DMS153 (cell line): ENCODE data around the gene TRIM52.
"Not testable (repeated sequence)": the region's sequence is repeated elsewhere in the genome, so short reads cannot be mapped to it uniquely, and the experiment has no call there.

Experiments used
- DNase-seq: peaks from one replicate; lab custom pipeline; 2025; lab: John Stamatoyannopoulos, UW

TRIM52 gene

DNA sequence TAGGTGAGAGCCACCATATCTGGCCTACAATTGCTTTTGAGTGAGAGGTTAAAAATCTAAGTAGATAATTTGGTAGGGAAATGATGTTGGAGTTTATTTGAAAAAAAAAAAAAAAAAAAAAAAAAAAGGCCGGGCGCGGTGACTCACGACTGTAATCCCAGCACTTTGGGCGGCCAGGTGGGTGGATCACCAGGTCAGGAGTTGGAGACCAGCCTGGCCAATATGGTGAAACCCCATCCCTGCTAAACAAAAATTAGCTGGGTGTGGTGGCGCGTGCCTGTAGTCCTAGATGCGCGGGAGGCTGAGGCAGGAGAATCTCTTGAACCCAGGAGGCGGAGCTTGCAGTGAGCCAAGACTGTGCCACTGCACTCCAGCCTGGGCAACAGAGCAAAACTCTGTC is 46.7 kb downstream of the TRIM52 start:
- DNase-seq: not testable (repeated sequence)

DNA sequence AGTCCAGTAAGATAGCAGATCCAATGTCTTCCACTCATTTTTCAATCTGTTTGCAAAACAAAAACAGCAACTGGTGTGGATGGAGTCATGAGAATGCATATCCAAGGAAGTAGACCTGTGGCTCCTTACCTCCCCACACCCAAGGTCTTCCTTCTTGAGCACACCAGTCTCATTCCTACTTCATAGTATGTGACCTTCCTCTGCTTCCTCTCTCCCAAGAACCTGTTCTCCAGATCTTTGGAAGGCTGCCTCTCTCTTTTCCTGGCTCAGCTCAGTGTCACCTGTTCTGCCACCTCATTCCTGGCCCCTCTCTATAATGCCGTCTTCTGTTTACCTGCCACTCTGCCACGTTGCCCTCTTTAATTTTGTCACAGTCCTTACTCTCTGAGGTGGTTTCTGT is 48.0 kb downstream of the TRIM52 start:
- no peak for DNase-seq

DNA sequence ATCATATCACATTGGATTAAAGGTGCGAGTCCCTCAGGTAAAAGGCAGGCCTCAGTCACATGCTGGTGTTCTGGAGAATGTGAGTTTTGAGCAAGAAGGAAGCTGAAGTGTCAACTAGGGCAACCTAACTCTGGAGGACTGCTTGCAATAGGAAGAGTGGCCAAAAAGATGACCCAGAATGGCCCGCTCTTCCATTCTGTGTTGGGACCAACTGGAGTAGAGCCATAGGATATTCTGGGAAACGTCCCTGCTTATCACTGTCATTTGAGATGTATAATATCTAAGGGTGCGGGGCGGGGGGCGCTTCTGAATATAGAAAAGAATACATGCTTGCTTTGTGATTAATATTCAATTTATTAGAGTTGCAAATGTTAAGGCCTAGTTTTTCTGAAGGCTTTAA is 48.9 kb downstream of the TRIM52 start:
- no peak for DNase-seq

GRCh38 chr5:181211208-181211607 is 49.7 kb downstream of the TRIM52 start:
- no peak for DNase-seq

DNA sequence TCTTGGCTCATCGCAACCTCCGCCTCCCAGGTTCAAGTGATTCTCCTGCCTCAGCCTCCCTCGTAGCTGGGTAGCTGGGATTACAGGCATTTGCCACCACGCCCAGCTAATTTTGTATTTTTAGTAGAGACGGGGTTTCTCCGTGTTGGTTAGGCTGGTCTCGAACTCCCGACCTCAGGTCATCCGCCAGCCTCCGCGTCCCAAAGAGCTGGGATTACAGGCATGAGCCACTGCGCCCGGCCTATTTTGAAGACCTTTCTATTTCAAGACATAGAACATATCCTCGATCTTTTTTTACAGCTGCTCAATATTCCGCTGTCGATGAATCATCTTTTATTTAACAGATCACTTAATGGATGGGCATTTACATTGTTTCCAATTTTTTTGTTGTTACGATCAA is 50.2 kb downstream of the TRIM52 start:
- not testable (repeated sequence) for DNase-seq

DNA sequence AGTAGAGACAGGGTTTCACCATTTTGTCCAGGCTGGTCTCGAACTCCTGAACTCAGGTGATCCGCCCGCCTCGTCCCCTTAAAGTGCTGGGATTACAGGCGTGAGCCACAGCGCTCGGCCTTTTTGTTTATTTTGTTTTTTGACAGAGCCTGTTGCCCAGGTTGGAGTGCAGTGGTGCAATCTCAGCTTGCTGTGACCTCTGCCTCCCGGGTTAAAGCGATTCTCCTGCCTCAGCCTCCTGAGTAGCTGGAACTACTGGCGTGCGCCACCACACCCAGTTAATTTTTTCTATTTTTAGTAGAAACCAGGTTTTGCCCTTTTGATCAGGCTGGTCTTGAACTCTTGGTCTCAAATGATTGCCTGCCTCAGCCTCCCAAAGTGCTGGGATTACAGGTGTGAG is 50.8 kb downstream of the TRIM52 start:
- DNase-seq: not testable (repeated sequence)

GRCh38 chr5:181209006-181209405 is 51.9 kb downstream of the TRIM52 start:
- DNase-seq: not testable (repeated sequence)

- no peak for DNase-seq
These were observed 53.0 kb downstream of the TRIM52 start for GRCh38 chr5:181207960-181208253.

GRCh38 chr5:181207214-181207959 is 53.6 kb downstream of the TRIM52 start:
- no peak for DNase-seq

GRCh38 chr5:181205761-181206649 is 54.9 kb downstream of the TRIM52 start:
- DNase-seq: no peak
